ENCODE results near the gene PTGER2. TPM values are rescaled to one million over a fixed set of nuclear protein-coding genes. Genes with fewer than 3 reads are reported as not detected.

The PTGER2 gene
- total RNA-seq, 2 donors from 2014 or later: not detected

GRCh38 chr14:52315355-52315718 lies 1.2 kb downstream of the PTGER2 start:
- peak overlapping the region; percentile 61 for H3K4me3 Mint-ChIP-seq
- peaks cover 74% of the 10 kb centered on the region for H3K27me3 Mint-ChIP-seq (ENCODE audit: insufficient read depth)
- H3K27ac ChIP-seq (ENCODE audit: low read depth, low read length): no peak overlapping the region
- DNase-seq: no peak
- no peak overlapping the region for H3K9ac ChIP-seq (ENCODE audit: extremely low read depth, low read length, poor library complexity, severe bottlenecking)
- no peaks in the 10 kb centered on the region for H3K4me1 ChIP-seq (ENCODE audit: control insufficient read depth, insufficient read depth, low read length)
- no peaks in the 10 kb centered on the region for H3K36me3 Mint-ChIP-seq (ENCODE audit: low read depth)
- peaks cover 5% of the 10 kb centered on the region for H3K9me3 Mint-ChIP-seq
- 42 to 47% methylated on average over 11 of the region's 11 CpGs for WGBS, 2 experiments (ENCODE audit: insufficient coverage in 1 of 2, insufficient read length in 1 of 2)
- no peak for TF ChIP-seq CTCF (conservative IDR thresholded peaks at IDR 0.05)
- H3K27ac Mint-ChIP-seq: no peak overlapping the region
- peaks cover 77% of the 10 kb centered on the region for H3K27me3 ChIP-seq (ENCODE audit: control insufficient read depth, insufficient read depth, low read length, poor library complexity, severe bottlenecking)
- peaks cover 12% of the 10 kb centered on the region for H3K4me1 Mint-ChIP-seq
- peak overlapping the region; percentile 80 for H3K4me3 ChIP-seq (ENCODE audit: low read length)
- H3K9me3 ChIP-seq (ENCODE audit: control insufficient read depth, low read length): no peaks in the 10 kb centered on the region
- no peaks in the 10 kb centered on the region for H3K36me3 ChIP-seq (ENCODE audit: control insufficient read depth, insufficient read depth, low read length)

- peaks cover 5% of the 10 kb centered on the region for H3K36me3 Mint-ChIP-seq (ENCODE audit: low read depth)
- no peak overlapping the region for H3K4me3 ChIP-seq (ENCODE audit: low read length)
- no peak for DNase-seq
- no peak overlapping the region for H3K27ac Mint-ChIP-seq
- no peak overlapping the region for H3K4me3 Mint-ChIP-seq
- no peak for TF ChIP-seq CTCF (conservative IDR thresholded peaks at IDR 0.05)
- peaks cover 54% of the 10 kb centered on the region for H3K27me3 ChIP-seq (ENCODE audit: control insufficient read depth, insufficient read depth, low read length, poor library complexity, severe bottlenecking)
- WGBS, 2 experiments (ENCODE audit: insufficient coverage in 1 of 2, insufficient read length in 1 of 2): 100% methylated on average over 1 of the region's 2 CpGs; no CpG with 5 or more reads in 1 of the 2 experiments
- no peaks in the 10 kb centered on the region for H3K36me3 ChIP-seq (ENCODE audit: control insufficient read depth, insufficient read depth, low read length)
- H3K4me1 ChIP-seq (ENCODE audit: control insufficient read depth, insufficient read depth, low read length): no peaks in the 10 kb centered on the region
- peaks cover 30% of the 10 kb centered on the region for H3K9me3 Mint-ChIP-seq
- H3K4me1 Mint-ChIP-seq: peaks cover 11% of the 10 kb centered on the region
- no peak overlapping the region for H3K9ac ChIP-seq (ENCODE audit: extremely low read depth, low read length, poor library complexity, severe bottlenecking)
- H3K9me3 ChIP-seq (ENCODE audit: control insufficient read depth, low read length): peaks cover 17% of the 10 kb centered on the region
- H3K27ac ChIP-seq (ENCODE audit: low read depth, low read length): no peak overlapping the region
- peaks cover 60% of the 10 kb centered on the region for H3K27me3 Mint-ChIP-seq (ENCODE audit: insufficient read depth)
These were observed 4.0 kb downstream of the PTGER2 start for GRCh38 chr14:52318062-52318461.

- Histone ChIP-seq H3K27ac (ENCODE audit: low read depth, low read length) (no peak overlapping the region), H3K4me1 (ENCODE audit: control insufficient read depth, insufficient read depth, low read length) (no peaks in the 10 kb centered on the region), H3K9ac (ENCODE audit: extremely low read depth, low read length, poor library complexity, severe bottlenecking) (no peak overlapping the region), H3K27me3 (ENCODE audit: control insufficient read depth, insufficient read depth, low read length, poor library complexity, severe bottlenecking) (peaks cover 44% of the 10 kb centered on the region), H3K9me3 (ENCODE audit: control insufficient read depth, low read length) (peaks cover 17% of the 10 kb centered on the region), H3K4me3 (ENCODE audit: low read length) (no peak overlapping the region), H3K36me3 (ENCODE audit: control insufficient read depth, insufficient read depth, low read length) (no peaks in the 10 kb centered on the region)
- peaks cover 7% of the 10 kb centered on the region for H3K4me1 Mint-ChIP-seq
- peaks cover 38% of the 10 kb centered on the region for H3K9me3 Mint-ChIP-seq
- WGBS, 2 experiments (ENCODE audit: insufficient coverage in 1 of 2, insufficient read length in 1 of 2): 87 to 89% methylated on average over 4 to 5 of the region's 5 CpGs
- no peak overlapping the region for H3K4me3 Mint-ChIP-seq
- DNase-seq: no peak
- peaks cover 5% of the 10 kb centered on the region for H3K36me3 Mint-ChIP-seq (ENCODE audit: low read depth)
- no peak for TF ChIP-seq CTCF (conservative IDR thresholded peaks at IDR 0.05)
- H3K27ac Mint-ChIP-seq: no peak overlapping the region
- peaks cover 50% of the 10 kb centered on the region for H3K27me3 Mint-ChIP-seq (ENCODE audit: insufficient read depth)
These were observed 4.9 kb downstream of the PTGER2 start for GRCh38 chr14:52318826-52319645.
